Fibroblast of lung (primary cell): ENCODE results near the gene ANKS1B.

Experiments used
- CTCF ChIP-seq, 2 donors: IDR thresholded peaks in 1 of 2; conservative IDR thresholded peaks in 1 of 2; 1 replicate in 1 of 2; 2 replicates in 1 of 2; pipeline ENCODE4 v1.5.1; 2011 to 2012; ENCODE audit warnings: low read length in 2 of 2, control low read depth in 1 of 2, inconsistent platforms in 1 of 2, low read depth in 1 of 2, mild to moderate bottlenecking in 1 of 2
- EZH2 ChIP-seq: IDR thresholded peaks from 2 replicates; pipeline ENCODE4 v1.5.1; 2012; ENCODE audit warnings: low read length, control low read depth, mild to moderate bottlenecking; ENCODE audit errors: missing control alignments

GRCh38 chr12:99140017-99140720 is 844.6 kb downstream of the ANKS1B start:
- TF ChIP-seq CTCF (conservative IDR thresholded peaks at IDR 0.05 in 1 of 2, IDR thresholded peaks at IDR 0.05 in 1 of 2; ENCODE audit: low read depth in 1 of 2, low read length in 2 of 2) (no peak), EZH2 (no peak)
